HG03139 (cell line): ENCODE results near the gene RASSF3.

Experiments
- ATAC-seq: cut with Tn5 transposase; IDR thresholded peaks from one replicate; pipeline ENCODE4 v1.9.1; 2021; ENCODE audit not compliant: unreplicated experiment

The RASSF3 gene

GRCh38 chr12:64718649-64719048 lies 108.4 kb downstream of the RASSF3 start:
- no peak for ATAC-seq

DNA sequence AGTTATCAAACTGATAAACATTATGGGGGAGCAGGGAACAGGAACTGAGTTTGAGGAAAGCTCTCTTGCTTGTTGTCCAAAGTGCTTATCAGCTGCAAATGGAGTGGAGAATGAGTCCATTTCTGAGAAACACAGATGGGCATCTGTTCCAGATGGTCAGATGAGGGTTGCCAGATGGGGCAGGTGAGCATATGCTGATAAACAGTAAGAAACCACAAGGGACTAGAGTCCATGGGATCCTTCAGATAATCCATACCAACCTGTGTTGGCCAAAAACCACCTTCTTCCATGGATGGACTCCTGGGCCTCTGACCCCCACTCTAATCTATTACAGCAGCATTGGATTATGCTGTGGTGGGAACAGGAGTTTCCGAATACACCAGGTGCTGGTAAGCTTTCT lies 110.6 kb downstream of the RASSF3 start:
- ATAC-seq, result no peak

DNA sequence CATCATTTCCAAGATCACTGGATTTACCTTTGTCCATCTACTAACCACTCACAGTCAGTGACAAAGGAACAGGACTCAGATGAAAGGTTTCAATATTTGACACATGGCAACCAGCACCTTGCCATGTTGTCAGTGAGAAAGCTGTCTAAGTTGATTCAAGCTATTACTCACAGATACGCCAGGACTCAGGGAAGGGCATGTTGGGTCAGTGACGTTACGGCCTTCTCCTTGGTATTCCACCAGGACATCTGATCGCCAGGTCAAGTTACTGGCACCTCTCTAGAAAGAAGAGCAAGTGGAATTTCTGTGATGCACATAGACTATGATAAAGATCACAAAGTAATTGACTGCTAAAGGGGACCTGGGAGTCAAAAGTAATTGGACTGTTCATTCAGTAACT lies 112.5 kb downstream of the RASSF3 start:
- ATAC-seq, result no peak

GRCh38 chr12:64723630-64724029 lies 113.3 kb downstream of the RASSF3 start:
- no peak for ATAC-seq

DNA sequence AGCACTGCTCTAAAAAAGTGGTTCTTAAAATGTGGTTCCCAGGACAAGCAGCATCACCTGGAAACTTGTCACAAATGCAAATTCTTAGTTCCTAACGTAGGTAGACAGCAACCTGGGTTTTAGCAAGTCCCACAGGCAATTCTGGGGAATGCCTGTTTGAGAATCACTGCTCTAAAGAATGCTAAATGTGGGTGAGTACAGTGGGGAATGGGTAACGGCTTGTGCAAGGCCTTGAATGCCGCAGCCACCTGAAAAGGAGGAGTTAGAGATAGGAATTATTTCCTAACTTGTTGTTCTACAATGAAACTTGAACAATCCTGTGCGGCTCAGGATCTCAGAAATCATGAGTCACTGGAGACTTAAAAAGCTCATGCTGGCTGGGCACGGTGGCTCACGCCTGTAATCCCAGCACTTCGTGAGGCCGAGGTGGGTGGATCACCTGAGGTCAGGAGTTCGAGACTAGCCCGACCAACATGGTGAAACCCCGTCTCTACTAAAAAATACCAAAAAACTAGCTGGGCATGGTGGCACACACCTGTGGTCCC lies 114.0 kb downstream of the RASSF3 start:
- ATAC-seq, result no peak

- no peak for ATAC-seq
Measured at GRCh38 chr12:64729909-64730587, 119.8 kb downstream of the RASSF3 start.

DNA sequence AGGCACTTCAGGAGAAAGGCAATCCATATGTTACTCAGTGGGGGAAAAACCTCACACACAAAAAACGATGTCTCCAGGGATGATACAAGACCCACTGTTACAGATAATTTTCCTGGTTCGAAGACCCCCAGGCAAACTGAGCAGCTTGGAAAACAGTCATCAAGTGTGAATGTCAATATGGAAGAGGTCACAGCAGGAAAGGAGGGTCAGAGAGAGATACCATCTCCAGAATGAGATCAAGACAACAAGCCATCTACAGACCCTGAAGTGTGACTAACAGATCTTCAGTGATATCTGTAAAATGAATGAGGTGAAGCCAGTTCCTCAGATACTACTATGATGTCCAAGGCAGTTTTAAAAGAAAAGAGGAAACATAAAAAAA lies 120.3 kb downstream of the RASSF3 start:
- no peak for ATAC-seq

- no peak for ATAC-seq
Measured at GRCh38 chr12:64731683-64732082, 121.4 kb downstream of the RASSF3 start.

DNA sequence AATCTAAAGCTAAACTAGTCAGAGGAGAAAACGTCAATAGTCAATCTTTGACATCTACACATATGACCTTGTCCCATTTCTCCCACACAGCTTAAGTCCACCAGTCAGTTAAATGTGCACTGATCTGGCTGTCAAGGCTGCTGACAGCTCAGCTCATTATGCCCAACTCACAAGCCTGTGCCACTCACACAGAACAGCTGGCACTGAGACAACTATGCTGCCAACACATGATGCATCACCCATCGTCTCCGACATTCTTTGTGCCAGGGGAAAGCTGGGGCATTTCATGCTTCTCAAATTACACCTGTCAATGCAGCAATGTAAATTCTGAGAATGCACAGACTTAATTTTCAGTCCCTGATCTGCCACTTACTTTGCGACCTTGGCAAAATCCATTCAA lies 123.6 kb downstream of the RASSF3 start:
- ATAC-seq, result no peak

GRCh38 chr12:64735442-64735841 lies 125.1 kb downstream of the RASSF3 start:
- no peak for ATAC-seq

DNA sequence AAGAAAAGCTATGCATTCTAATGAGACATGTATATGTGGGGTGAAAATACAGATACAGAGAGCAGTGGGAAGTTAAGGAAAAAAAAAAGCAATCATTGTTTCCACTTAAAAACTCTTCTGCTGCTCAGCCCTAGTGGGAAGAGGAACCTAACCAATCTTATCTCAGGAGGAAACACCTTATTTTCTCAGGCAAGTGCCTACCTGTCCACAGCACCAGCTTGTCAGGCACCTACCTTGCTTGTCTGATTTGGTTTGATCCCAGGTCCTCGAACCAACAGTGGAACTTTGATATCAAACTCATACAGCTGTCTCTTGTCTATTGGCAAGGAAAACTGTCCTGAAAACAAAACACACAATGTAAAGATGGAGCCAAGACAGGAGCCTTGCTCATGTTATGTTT lies 126.5 kb downstream of the RASSF3 start:
- no peak for ATAC-seq

DNA sequence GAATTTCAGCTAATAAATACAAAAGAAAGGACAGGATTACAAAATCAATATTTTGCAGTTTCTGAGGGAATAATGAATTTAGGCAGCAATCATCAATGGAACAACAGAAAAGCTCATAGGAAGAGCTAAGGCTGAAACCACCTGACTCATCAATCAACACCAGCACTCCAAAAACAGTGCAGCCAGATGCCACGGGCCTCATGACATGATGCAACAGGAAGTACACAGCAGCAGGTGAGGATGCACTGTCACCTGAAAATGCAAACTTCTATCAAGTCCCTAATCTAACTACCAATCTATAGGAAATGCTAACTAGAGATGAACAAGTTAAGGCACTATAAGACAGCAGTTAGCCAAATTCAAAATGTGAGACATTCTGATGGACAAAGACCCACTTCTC lies 127.2 kb downstream of the RASSF3 start:
- no peak for ATAC-seq

DNA sequence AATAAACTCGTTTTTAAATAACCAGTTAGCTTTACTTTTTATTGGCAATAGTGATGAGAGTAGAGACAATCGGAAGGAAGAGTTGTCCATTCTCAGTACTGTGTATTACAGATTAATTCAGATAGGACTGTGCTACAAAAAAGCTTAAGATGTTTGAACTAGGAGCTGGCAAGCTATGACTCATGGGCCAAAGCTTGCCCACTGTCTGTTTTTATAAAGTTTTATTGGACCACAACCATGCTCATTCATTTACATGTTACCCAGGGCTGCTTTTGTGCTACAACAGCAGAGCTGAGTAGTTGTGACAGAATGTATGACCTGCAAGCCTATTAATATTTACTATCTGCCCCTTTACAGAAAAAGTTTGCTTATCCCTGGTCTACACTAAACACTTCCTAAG lies 129.5 kb downstream of the RASSF3 start:
- no peak for ATAC-seq

DNA sequence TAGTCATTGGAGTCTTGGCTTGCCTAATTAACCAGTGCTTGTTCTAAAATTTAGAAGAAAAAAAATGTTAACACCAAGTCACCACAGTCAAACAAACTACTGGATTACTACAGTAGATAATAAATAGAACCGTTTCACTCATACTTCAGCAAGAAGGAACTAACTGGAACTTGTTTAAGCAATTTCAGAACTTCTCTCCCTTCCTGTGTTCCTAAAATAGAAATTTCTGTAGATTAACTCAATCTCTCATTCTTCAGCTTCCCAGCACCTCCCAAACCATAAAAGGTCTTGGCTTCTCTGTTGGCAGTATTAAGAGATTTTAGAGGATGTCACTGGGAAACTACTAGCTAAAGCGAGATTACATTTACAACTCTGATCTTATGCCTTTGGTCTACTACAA lies 130.4 kb downstream of the RASSF3 start:
- ATAC-seq, result no peak

DNA sequence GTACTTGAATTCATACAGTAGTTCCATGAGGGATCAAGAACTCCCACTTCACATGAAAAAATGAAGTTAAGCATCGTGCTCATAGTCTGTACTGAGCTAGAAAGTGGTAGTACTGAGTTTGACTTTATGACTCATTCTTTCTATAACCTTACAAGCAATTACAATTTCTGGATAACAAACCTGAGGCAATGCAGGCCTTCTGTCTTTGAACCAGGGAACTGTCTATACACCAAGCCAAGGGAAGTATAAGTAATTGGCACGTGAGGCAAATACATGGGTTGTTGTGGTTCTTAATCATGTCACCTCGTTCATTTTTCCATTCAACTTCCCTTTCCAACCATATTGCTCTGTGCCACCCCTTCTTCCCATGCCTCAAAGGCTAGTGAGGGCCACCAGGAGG lies 132.1 kb downstream of the RASSF3 start:
- no peak for ATAC-seq

GRCh38 chr12:64743206-64743605 lies 132.9 kb downstream of the RASSF3 start:
- ATAC-seq, result no peak

- ATAC-seq, result no peak
Measured at GRCh38 chr12:64744422-64745258, 134.3 kb downstream of the RASSF3 start.

DNA sequence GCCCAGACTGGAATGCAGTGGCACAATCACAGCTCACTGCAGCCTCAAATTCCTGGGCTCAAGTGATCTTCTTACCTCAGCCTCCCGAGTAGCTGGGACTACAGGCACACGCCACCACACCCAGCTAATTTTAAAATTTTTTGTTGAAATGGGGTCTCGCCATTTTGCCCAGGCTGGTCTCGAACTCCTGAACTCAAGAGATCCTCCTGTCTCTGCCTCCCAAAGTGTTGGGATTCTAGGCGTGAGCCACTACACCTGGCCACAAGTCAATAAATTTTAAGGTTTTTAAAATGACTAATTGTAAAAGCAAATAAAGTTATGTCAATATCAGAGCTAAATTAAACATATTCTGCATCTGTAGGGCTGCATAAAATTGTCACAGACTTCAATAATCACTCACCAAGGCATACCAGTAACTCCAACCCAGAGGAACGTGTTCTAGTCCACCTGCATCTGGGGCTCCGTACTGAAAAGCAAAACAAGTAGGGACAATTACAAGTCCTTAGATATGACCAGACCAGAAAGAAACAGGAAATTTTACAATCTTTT lies 135.0 kb downstream of the RASSF3 start:
- ATAC-seq, result no peak

DNA sequence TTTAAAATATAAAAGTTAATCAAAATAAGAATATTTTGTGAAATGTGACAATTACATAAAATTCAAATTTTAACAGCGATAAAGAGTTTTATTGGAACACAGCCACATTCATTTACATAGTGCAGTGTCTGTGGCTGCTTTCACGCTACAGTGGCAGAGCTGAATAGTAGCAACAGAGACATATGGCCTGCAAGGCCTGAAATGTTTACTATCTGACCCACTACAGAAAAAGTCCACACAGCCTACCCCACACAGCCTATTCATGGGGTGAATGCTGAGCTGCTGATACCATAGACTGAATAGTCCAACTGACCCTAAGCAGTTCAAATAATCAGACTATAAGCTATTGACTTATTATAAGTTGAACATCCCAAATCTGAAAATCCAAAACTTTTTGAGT lies 135.7 kb downstream of the RASSF3 start:
- no peak for ATAC-seq

- no peak for ATAC-seq
Measured at GRCh38 chr12:64746663-64747062, 136.4 kb downstream of the RASSF3 start.
